ENCODE data around the gene FSTL5. TPM values are rescaled to one million over a fixed set of nuclear protein-coding genes. Genes with fewer than 3 reads are reported as not detected.

FSTL5 gene
- polyA plus RNA-seq, 3 donors: not detected

DNA sequence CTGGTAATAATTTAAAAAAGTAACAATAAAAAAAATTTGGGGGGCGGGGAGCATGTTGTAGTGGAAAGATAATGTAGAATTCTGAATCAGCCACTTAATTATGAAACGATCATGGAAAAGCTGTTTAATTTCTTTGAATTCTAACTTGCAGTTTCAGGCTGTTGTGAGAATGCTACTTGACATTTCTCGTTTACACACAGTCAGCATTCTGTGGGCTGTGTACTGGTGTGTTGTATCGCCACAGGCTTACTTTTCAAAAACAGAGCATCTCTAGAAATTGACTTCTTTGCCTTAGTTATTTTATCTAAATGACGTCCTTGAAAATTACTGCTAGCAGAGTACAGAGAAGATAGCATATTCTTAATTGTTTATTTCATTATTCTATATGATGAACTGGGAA, 350.4 kb downstream of the FSTL5 start:
- Histone ChIP-seq H2AFZ (ENCODE audit: insufficient read depth, low read depth, low read length, poor library complexity, severe bottlenecking) (no peak overlapping the region), H3K9ac (ENCODE audit: insufficient read depth, low read length, poor library complexity, severe bottlenecking) (no peak overlapping the region), H3K27me3 (ENCODE audit: control insufficient read depth in 2 of 2, insufficient read depth in 2 of 2, low read length in 2 of 2) (no peaks in the 10 kb centered on the region), H3K9me3 (replicated peaks in 1 of 2; ENCODE audit: control insufficient read depth in 1 of 2, insufficient read depth in 1 of 2, low read length in 2 of 2) (peaks cover 0 to 10% of the 10 kb centered on the region in 2 donors), H3K4me1 (ENCODE audit: control insufficient read depth in 1 of 2, insufficient read depth in 2 of 2, low read length in 2 of 2) (no peaks in the 10 kb centered on the region), H3K79me2 (ENCODE audit: insufficient read depth, low read length) (no peaks in the 10 kb centered on the region), H3K4me3 (replicated peaks in 1 of 3; ENCODE audit: low read depth in 2 of 3, low read length in 3 of 3) (no peak overlapping the region), H3K4me2 (replicated peaks; ENCODE audit: extremely low read depth, low read length, poor library complexity, severe bottlenecking) (no peak overlapping the region), H4K20me1 (ENCODE audit: insufficient read depth, low read length) (no peaks in the 10 kb centered on the region), H3K36me3 (replicated peaks in 1 of 2; ENCODE audit: control insufficient read depth in 1 of 2, insufficient read depth in 2 of 2, low read length in 2 of 2) (no peaks in the 10 kb centered on the region), H3K27ac (ENCODE audit: low read depth in 1 of 2, low read length in 2 of 2) (no peak overlapping the region)
- no peak for DNase-seq
- no peaks in the 10 kb centered on the region for H3K36me3 Mint-ChIP-seq
- H3K27me3 Mint-ChIP-seq (ENCODE audit: low read depth in 3 of 3): peaks cover 0 to 1% (median 0%) of the 10 kb centered on the region in 3 donors
- WGBS (ENCODE audit: insufficient coverage): no CpG with 5 or more reads among the region's 5 CpGs
- peaks cover 0 to 11% (median 6%) of the 10 kb centered on the region in 7 donors for H3K9me3 Mint-ChIP-seq
- H3K4me3 Mint-ChIP-seq: no peak overlapping the region
- no peaks in the 10 kb centered on the region for H3K4me1 Mint-ChIP-seq
- intact Hi-C loops (cut with micrococcal nuclease): no loop called here
- no peak overlapping the region for H3K27ac Mint-ChIP-seq
- TF ChIP-seq, protein P1, sequence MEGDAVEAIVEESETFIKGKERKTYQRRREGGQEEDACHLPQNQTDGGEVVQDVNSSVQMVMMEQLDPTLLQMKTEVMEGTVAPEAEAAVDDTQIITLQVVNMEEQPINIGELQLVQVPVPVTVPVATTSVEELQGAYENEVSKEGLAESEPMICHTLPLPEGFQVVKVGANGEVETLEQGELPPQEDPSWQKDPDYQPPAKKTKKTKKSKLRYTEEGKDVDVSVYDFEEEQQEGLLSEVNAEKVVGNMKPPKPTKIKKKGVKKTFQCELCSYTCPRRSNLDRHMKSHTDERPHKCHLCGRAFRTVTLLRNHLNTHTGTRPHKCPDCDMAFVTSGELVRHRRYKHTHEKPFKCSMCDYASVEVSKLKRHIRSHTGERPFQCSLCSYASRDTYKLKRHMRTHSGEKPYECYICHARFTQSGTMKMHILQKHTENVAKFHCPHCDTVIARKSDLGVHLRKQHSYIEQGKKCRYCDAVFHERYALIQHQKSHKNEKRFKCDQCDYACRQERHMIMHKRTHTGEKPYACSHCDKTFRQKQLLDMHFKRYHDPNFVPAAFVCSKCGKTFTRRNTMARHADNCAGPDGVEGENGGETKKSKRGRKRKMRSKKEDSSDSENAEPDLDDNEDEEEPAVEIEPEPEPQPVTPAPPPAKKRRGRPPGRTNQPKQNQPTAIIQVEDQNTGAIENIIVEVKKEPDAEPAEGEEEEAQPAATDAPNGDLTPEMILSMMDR (IDR thresholded peaks at IDR 0.05): no peak

DNA sequence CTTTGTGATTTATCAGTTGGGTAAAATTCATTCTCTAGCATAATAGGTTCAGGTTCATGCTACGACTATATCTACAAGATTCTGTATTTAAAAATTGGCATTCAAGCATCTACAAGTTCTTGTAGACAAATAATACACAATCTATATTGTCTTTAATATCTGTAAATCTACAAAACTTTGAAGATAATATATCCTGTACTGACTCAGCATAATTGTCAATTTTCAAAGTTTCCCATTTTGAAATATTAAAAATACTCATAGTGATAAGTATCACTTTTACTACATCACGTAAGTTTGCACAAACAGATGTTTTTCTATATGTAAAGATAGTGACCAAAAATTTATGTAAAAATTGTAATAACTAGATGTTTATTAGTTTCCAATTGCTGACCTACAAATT, 360.6 kb downstream of the FSTL5 start:
- Mint-ChIP-seq H3K36me3 (no peaks in the 10 kb centered on the region), H3K9me3 (peaks cover 0 to 3% (median 1%) of the 10 kb centered on the region in 7 donors), H3K27ac (no peak overlapping the region), H3K4me3 (no peak overlapping the region), H3K27me3 (ENCODE audit: low read depth in 3 of 3) (no peaks in the 10 kb centered on the region), H3K4me1 (no peaks in the 10 kb centered on the region)
- Histone ChIP-seq H3K36me3 (replicated peaks in 1 of 2; ENCODE audit: control insufficient read depth in 1 of 2, insufficient read depth in 2 of 2, low read length in 2 of 2) (no peaks in the 10 kb centered on the region), H3K27ac (ENCODE audit: low read depth in 1 of 2, low read length in 2 of 2) (no peak overlapping the region), H3K4me3 (replicated peaks in 1 of 3; ENCODE audit: low read depth in 2 of 3, low read length in 3 of 3) (no peak overlapping the region), H3K4me1 (ENCODE audit: control insufficient read depth in 1 of 2, insufficient read depth in 2 of 2, low read length in 2 of 2) (no peaks in the 10 kb centered on the region), H3K9ac (ENCODE audit: insufficient read depth, low read length, poor library complexity, severe bottlenecking) (no peak overlapping the region), H3K4me2 (replicated peaks; ENCODE audit: extremely low read depth, low read length, poor library complexity, severe bottlenecking) (no peak overlapping the region), H3K27me3 (ENCODE audit: control insufficient read depth in 2 of 2, insufficient read depth in 2 of 2, low read length in 2 of 2) (no peaks in the 10 kb centered on the region), H4K20me1 (ENCODE audit: insufficient read depth, low read length) (no peaks in the 10 kb centered on the region), H2AFZ (ENCODE audit: insufficient read depth, low read depth, low read length, poor library complexity, severe bottlenecking) (no peak overlapping the region), H3K79me2 (ENCODE audit: insufficient read depth, low read length) (no peaks in the 10 kb centered on the region), H3K9me3 (replicated peaks in 1 of 2; ENCODE audit: control insufficient read depth in 1 of 2, insufficient read depth in 1 of 2, low read length in 2 of 2) (no peaks in the 10 kb centered on the region)
- TF ChIP-seq, protein P1 (IDR thresholded peaks at IDR 0.05): no peak
- no CpG with 5 or more reads among the region's 2 CpGs for WGBS (ENCODE audit: insufficient coverage)
- intact Hi-C loops (cut with micrococcal nuclease): no loop called here
- no peak for DNase-seq
